ENCODE measurements around the gene TNS1.

The TNS1 gene

GRCh38 chr2:217966423-217967070 lies 36.2 kb downstream of the TNS1 start:
- TF ChIP-seq, protein P1, sequence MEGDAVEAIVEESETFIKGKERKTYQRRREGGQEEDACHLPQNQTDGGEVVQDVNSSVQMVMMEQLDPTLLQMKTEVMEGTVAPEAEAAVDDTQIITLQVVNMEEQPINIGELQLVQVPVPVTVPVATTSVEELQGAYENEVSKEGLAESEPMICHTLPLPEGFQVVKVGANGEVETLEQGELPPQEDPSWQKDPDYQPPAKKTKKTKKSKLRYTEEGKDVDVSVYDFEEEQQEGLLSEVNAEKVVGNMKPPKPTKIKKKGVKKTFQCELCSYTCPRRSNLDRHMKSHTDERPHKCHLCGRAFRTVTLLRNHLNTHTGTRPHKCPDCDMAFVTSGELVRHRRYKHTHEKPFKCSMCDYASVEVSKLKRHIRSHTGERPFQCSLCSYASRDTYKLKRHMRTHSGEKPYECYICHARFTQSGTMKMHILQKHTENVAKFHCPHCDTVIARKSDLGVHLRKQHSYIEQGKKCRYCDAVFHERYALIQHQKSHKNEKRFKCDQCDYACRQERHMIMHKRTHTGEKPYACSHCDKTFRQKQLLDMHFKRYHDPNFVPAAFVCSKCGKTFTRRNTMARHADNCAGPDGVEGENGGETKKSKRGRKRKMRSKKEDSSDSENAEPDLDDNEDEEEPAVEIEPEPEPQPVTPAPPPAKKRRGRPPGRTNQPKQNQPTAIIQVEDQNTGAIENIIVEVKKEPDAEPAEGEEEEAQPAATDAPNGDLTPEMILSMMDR (conservative IDR thresholded peaks at IDR 0.05; ENCODE audit: low read depth, low read length), result no peak
- Histone ChIP-seq H3K9ac (no peak overlapping the region), H2AFZ (ENCODE audit: low read depth) (no peak overlapping the region), H3K4me3 (IDR thresholded peaks at IDR 0.05; ENCODE audit: insufficient read depth, low read depth, low read length) (no peak overlapping the region), H3K36me3 (ENCODE audit: insufficient read depth) (no peaks in the 10 kb centered on the region), H3K27me3 (ENCODE audit: insufficient read depth, low read depth) (no peaks in the 10 kb centered on the region), H3K4me2 (no peak overlapping the region), H3K27ac (no peak overlapping the region), H3K79me2 (ENCODE audit: insufficient read depth, low read depth) (no peaks in the 10 kb centered on the region), H4K20me1 (ENCODE audit: insufficient read depth) (no peaks in the 10 kb centered on the region), H3K4me1 (ENCODE audit: low read depth, poor library complexity, severe bottlenecking) (no peaks in the 10 kb centered on the region)

DNA sequence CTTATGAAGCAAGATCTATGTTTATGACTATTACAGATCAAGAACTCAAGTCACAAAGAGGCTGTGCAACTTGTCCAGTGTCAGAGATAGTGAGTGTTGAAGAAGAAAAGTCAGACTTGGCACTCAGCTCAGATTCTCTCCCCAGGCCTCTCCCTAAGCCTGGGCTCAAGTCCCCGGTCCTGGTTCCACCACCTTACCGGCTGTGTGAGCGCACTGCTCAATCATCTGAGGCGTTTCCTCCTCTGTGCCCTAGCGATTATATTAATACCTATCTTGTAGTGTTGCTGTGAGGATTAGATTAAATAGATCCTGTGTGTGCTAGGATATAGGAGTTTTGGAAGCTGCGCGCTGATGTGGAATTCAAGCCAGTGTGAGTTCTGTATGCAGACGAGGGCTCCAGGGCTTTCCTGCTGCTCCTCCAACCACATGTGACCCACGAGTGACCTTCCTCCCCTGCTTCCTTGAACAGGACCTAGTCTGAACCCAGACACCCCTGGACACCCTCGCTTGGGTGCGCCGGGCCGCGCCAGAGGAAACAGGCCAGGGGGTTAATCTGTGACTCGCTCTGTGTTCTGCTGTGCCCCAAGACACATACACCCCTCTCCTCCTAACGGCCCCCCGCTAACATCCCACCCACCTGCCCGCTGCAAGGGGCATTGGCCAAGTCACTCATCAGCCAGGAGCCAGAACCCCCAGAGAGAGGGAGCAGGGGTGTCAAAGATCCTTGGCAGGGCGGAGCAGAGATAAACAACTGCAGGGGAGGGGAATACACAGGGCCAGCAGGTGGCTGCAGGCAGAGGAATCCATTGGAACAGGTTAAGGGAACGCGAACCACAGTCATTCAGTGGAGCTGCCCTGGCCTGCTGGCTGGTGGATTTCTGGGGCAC lies 38.3 kb downstream of the TNS1 start:
- TF ChIP-seq, protein P1 (conservative IDR thresholded peaks at IDR 0.05; ENCODE audit: low read depth, low read length), result no peak
- H3K9ac ChIP-seq, result no peak overlapping the region
- no peak overlapping the region for H3K27ac ChIP-seq
- H4K20me1 ChIP-seq (ENCODE audit: insufficient read depth), result no peaks in the 10 kb centered on the region
- H3K27me3 ChIP-seq (ENCODE audit: insufficient read depth, low read depth), result no peaks in the 10 kb centered on the region
- no peak overlapping the region for H2AFZ ChIP-seq (ENCODE audit: low read depth)
- H3K4me2 ChIP-seq, result no peak overlapping the region
- no peaks in the 10 kb centered on the region for H3K4me1 ChIP-seq (ENCODE audit: low read depth, poor library complexity, severe bottlenecking)
- H3K36me3 ChIP-seq (ENCODE audit: insufficient read depth), result no peaks in the 10 kb centered on the region
- H3K79me2 ChIP-seq (ENCODE audit: insufficient read depth, low read depth), result no peaks in the 10 kb centered on the region
- no peak overlapping the region for H3K4me3 ChIP-seq (IDR thresholded peaks at IDR 0.05; ENCODE audit: insufficient read depth, low read depth, low read length)

DNA sequence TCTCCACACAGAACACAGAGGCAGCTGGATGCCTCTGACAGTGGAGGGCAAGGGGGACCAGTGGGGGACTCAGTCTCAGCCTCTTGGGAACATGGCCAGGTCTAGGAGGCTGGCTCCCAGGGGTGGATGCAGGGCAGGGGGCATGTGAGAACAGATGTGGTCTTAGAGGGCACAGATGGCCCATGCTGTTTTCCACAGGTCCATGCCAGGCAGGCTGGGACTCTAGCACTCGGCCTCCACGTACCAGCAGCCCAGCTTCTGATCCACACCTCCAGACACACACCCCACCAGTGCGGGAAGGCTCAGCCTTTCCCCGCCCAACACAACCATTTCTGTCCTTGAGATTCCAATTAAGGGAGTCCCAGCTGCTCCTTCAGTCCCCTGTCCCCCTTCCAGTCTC lies 42.4 kb downstream of the TNS1 start:
- Histone ChIP-seq H3K4me1 (ENCODE audit: low read depth, poor library complexity, severe bottlenecking) (no peaks in the 10 kb centered on the region), H3K79me2 (ENCODE audit: insufficient read depth, low read depth) (no peaks in the 10 kb centered on the region), H2AFZ (ENCODE audit: low read depth) (no peak overlapping the region), H3K9ac (no peak overlapping the region), H3K27me3 (ENCODE audit: insufficient read depth, low read depth) (no peaks in the 10 kb centered on the region), H3K4me3 (IDR thresholded peaks at IDR 0.05; ENCODE audit: insufficient read depth, low read depth, low read length) (no peak overlapping the region), H4K20me1 (ENCODE audit: insufficient read depth) (no peaks in the 10 kb centered on the region), H3K4me2 (no peak overlapping the region), H3K27ac (no peak overlapping the region), H3K36me3 (ENCODE audit: insufficient read depth) (no peaks in the 10 kb centered on the region)
- TF ChIP-seq, protein P1 (conservative IDR thresholded peaks at IDR 0.05; ENCODE audit: low read depth, low read length), result no peak

DNA sequence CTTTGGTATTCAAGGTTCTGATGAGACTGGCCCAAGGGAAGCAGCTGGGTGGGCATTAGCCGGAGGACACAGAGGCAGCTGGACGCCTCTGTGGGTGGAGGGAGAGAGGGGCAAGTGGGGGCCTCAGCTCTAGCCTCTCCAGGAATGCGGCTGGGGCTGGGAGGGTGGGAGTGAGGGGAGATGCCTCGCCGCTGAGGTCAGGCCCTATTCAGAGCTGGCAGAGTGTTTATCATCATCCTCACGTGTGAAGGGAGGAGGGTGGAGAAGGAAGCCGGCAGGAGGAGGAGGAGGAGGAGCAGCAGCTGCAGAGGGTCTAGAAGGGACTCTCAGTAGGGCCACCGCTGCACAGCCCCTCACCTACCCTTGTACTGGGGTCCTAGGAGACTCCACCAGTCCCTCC lies 43.1 kb downstream of the TNS1 start:
- Histone ChIP-seq H3K4me1 (ENCODE audit: low read depth, poor library complexity, severe bottlenecking) (no peaks in the 10 kb centered on the region), H3K4me2 (no peak overlapping the region), H3K27me3 (ENCODE audit: insufficient read depth, low read depth) (no peaks in the 10 kb centered on the region), H3K36me3 (ENCODE audit: insufficient read depth) (no peaks in the 10 kb centered on the region), H4K20me1 (ENCODE audit: insufficient read depth) (no peaks in the 10 kb centered on the region), H3K27ac (no peak overlapping the region), H3K79me2 (ENCODE audit: insufficient read depth, low read depth) (no peaks in the 10 kb centered on the region), H3K9ac (no peak overlapping the region), H3K4me3 (IDR thresholded peaks at IDR 0.05; ENCODE audit: insufficient read depth, low read depth, low read length) (no peak overlapping the region), H2AFZ (ENCODE audit: low read depth) (no peak overlapping the region)
- TF ChIP-seq, protein P1 (conservative IDR thresholded peaks at IDR 0.05; ENCODE audit: low read depth, low read length), result no peak

All from KMS-11 (cell line).